ENCODE results near the gene ANKRD52.
A peak's percentile ranks its signal among the peaks of the same experiment; 100 is the strongest.
"Not testable (repeated sequence)": the region's sequence is repeated elsewhere in the genome, so short reads cannot be mapped to it uniquely, and the experiment has no call there.

The ANKRD52 gene

GRCh38 chr12:56220611-56221231, 37.5 kb downstream of the ANKRD52 start:
- DNase-seq (ENCODE audit: extremely low spot score, insufficient read length, low read depth) (no peak), FAIRE-seq (peak; percentile 56)

GRCh38 chr12:56219840-56220239, 38.3 kb downstream of the ANKRD52 start:
- no peak for FAIRE-seq

GRCh38 chr12:56216461-56216860, 41.7 kb downstream of the ANKRD52 start:
- DNase-seq (ENCODE audit: extremely low spot score, insufficient read length, low read depth) (no peak), FAIRE-seq (no peak)

More at GRCh38 chr12:56219840-56220239, 38.3 kb downstream of the ANKRD52 start:
- DNase-seq (ENCODE audit: extremely low spot score, insufficient read length, low read depth): no peak

GRCh38 chr12:56213878-56214277, 44.3 kb downstream of the ANKRD52 start:
- no peak for FAIRE-seq

GRCh38 chr12:56212361-56212760, 45.8 kb downstream of the ANKRD52 start:
- DNase-seq (ENCODE audit: extremely low spot score, insufficient read length, low read depth): no peak
- FAIRE-seq: no peak

More at GRCh38 chr12:56213878-56214277, 44.3 kb downstream of the ANKRD52 start:
- no peak for DNase-seq (ENCODE audit: extremely low spot score, insufficient read length, low read depth)

GRCh38 chr12:56208006-56208405, 50.2 kb downstream of the ANKRD52 start:
- FAIRE-seq (no peak), DNase-seq (ENCODE audit: extremely low spot score, insufficient read length, low read depth) (no peak)

GRCh38 chr12:56206452-56207166, 51.6 kb downstream of the ANKRD52 start:
- FAIRE-seq (no peak), DNase-seq (ENCODE audit: extremely low spot score, insufficient read length, low read depth) (no peak)

- FAIRE-seq: no peak
- DNase-seq (ENCODE audit: extremely low spot score, insufficient read length, low read depth): no peak
These were observed 52.7 kb downstream of the ANKRD52 start for GRCh38 chr12:56205445-56205844.

- FAIRE-seq (no peak), DNase-seq (ENCODE audit: extremely low spot score, insufficient read length, low read depth) (no peak)
These were observed 53.9 kb downstream of the ANKRD52 start for GRCh38 chr12:56204275-56204674.

- DNase-seq (ENCODE audit: extremely low spot score, insufficient read length, low read depth) (no peak), FAIRE-seq (no peak)
These were observed 55.3 kb downstream of the ANKRD52 start for GRCh38 chr12:56202838-56203237.

- FAIRE-seq (no peak), DNase-seq (ENCODE audit: extremely low spot score, insufficient read length, low read depth) (no peak)
These were observed 55.8 kb downstream of the ANKRD52 start for GRCh38 chr12:56202366-56202765.

- FAIRE-seq (no peak), DNase-seq (ENCODE audit: extremely low spot score, insufficient read length, low read depth) (no peak)
These were observed 59.3 kb downstream of the ANKRD52 start for GRCh38 chr12:56198836-56199235.

GRCh38 chr12:56197921-56198635, 60.1 kb downstream of the ANKRD52 start:
- FAIRE-seq: no peak
- DNase-seq (ENCODE audit: extremely low spot score, insufficient read length, low read depth): no peak

- FAIRE-seq; DNase-seq (ENCODE audit: extremely low spot score, insufficient read length, low read depth): not testable (repeated sequence)
These were observed 61.2 kb downstream of the ANKRD52 start for GRCh38 chr12:56196818-56197550.

GRCh38 chr12:56193025-56193578, 65.1 kb downstream of the ANKRD52 start:
- DNase-seq (ENCODE audit: extremely low spot score, insufficient read length, low read depth) (peak; percentile 58), FAIRE-seq (peak; percentile 85)

- FAIRE-seq: no peak
- DNase-seq (ENCODE audit: extremely low spot score, insufficient read length, low read depth): no peak
These were observed 65.6 kb downstream of the ANKRD52 start for GRCh38 chr12:56192582-56192981.

- DNase-seq (ENCODE audit: extremely low spot score, insufficient read length, low read depth): no peak
- FAIRE-seq: no peak
These were observed 67.5 kb downstream of the ANKRD52 start for GRCh38 chr12:56190695-56191155.

- peak; percentile 66 for FAIRE-seq
- peak; percentile 55 for DNase-seq (ENCODE audit: extremely low spot score, insufficient read length, low read depth)
These were observed 68.1 kb downstream of the ANKRD52 start for GRCh38 chr12:56189918-56190694.
